Esophagus squamous epithelium (tissue), 5 donors: ENCODE results near the gene ASB2. TPM values are rescaled to one million over a fixed set of nuclear protein-coding genes. Genes with fewer than 3 reads are reported as not detected.
A peak's percentile ranks its signal among the peaks of the same experiment; 100 is the strongest.

ENCODE experiments used
- DNase-seq: peaks from one replicate; lab custom pipeline; 2025; lab: John Stamatoyannopoulos, UW
- H3K27ac ChIP-seq, 4 donors: fragments of 200-600 bp; sonication (generic); one replicate each; pipeline ENCODE4 v1.5.1; 2016 to 2019; ENCODE audit warnings: mild to moderate bottlenecking in 1 of 4
- H3K27me3 ChIP-seq, 4 donors: fragments of 200-600 bp; sonication (generic); 1 replicate in 3 of 4; 2 replicates in 1 of 4; pipeline versions ENCODE4 v1.5.1 to v1.6.0; 2017 to 2021; ENCODE audit warnings: antibody characterized with exemption in 1 of 4
- H3K36me3 ChIP-seq, 3 donors: fragments of 200-600 bp; sonication (generic); one replicate each; pipeline ENCODE4 v1.5.1; 2016 to 2019
- H3K4me1 ChIP-seq, 3 donors: fragments of 200-600 bp; sonication (generic); one replicate each; pipeline ENCODE4 v1.5.1; 2017 to 2019
- H3K4me3 ChIP-seq, 4 donors: fragments of 200-600 bp; sonication (generic); 1 replicate in 3 of 4; 2 replicates in 1 of 4; pipeline ENCODE4 v1.5.1; 2016 to 2019; ENCODE audit warnings: mild to moderate bottlenecking in 2 of 4, moderate library complexity in 1 of 4
- H3K9me3 ChIP-seq, 3 donors: fragments of 200-600 bp; sonication (generic); one replicate each; pipeline ENCODE4 v1.5.1; 2016 to 2019
- CTCF ChIP-seq, 6 experiments: fragments of 450-650 bp in 4 of 6; fragments of 200-600 bp in 2 of 6; sonication (generic) in 2 of 6; IDR thresholded peaks; one replicate each; pipeline ENCODE4 v1.5.1; 2016 to 2019; ENCODE audit warnings: antibody characterized with exemption in 6 of 6, mild to moderate bottlenecking in 4 of 6, moderate library complexity in 4 of 6
- POLR2A ChIP-seq, 4 donors: fragments of 450-650 bp; IDR thresholded peaks; one replicate each; pipeline ENCODE4 v1.6.1; 2017; ENCODE audit warnings: antibody characterized with exemption in 4 of 4, mild to moderate bottlenecking in 4 of 4, moderate library complexity in 3 of 4
- WGBS, 2 donors: methylation state at CpG; one replicate each; pipeline ENCODE4 v1.1.5; 2018; 5-methylcytosine and 5-hydroxymethylcytosine counted together
- intact Hi-C: fragments of 100-400 bp; cut with DNase I; formaldehyde crosslinking; loops from one replicate; pipeline ENCODE4 v1.15.0; 2022
- total RNA-seq, 4 donors: library from RNA; depleted of rRNA; stranded (reverse); fragments of >200 nt; gene quantifications; one replicate each; pipeline ENCODE4 v1.1.0, GENCODE V29; 2016
- donor health status: DM: yes; HTN: yes; CAD: no.

The ASB2 gene
- total RNA-seq, 4 donors from 2014 or later: 0.83 to 8.8 (median 3.7) TPM

DNA sequence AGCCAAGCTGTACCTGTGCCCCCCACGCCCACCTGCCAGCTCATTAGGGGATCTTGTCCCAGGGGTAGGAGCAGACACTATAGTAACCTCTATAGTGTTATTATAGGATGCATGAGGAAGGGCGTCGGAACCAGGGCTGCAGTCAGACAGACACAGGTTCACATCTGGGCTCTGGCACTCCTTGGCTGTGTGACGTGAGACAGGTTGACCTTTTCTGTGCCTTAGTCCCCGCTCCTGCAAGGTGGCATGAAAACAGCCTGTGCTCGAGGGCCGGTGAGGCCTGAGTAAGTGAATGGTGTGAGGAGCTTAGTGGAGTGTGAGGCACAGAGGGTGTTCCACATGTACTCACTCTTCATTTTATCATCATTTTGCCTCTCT lies 19.0 kb downstream of the ASB2 start:
- intact Hi-C loops: no loop called here
- Histone ChIP-seq H3K27ac (peak overlapping the region in 3 of 4 donors; percentile 50 to 88 (median 84)), H3K27me3 (peaks cover 0 to 14% (median 0%) of the 10 kb centered on the region in 4 donors), H3K36me3 (no peaks in the 10 kb centered on the region), H3K4me3 (no peak overlapping the region), H3K4me1 (peaks cover 14 to 81% (median 40%) of the 10 kb centered on the region in 3 donors), H3K9me3 (no peaks in the 10 kb centered on the region)
- DNase-seq: no peak
- no peak for TF ChIP-seq POLR2A (IDR thresholded peaks at IDR 0.05)
- TF ChIP-seq CTCF (IDR thresholded peaks at IDR 0.05): no peak
- WGBS, 2 donors: 73 to 89% methylated on average over 3 to 6 of the region's 7 CpGs

GRCh38 chr14:93956514-93957332 lies 19.6 kb downstream of the ASB2 start:
- no peak for TF ChIP-seq CTCF (IDR thresholded peaks at IDR 0.05)
- TF ChIP-seq POLR2A (IDR thresholded peaks at IDR 0.05): no peak
- H3K4me1 ChIP-seq: peaks cover 14 to 84% (median 45%) of the 10 kb centered on the region in 3 donors
- H3K9me3 ChIP-seq: no peaks in the 10 kb centered on the region
- peaks cover 0 to 14% (median 0%) of the 10 kb centered on the region in 4 donors for H3K27me3 ChIP-seq
- 65 to 70% methylated on average over 3 to 12 of the region's 14 CpGs for WGBS, 2 donors
- H3K36me3 ChIP-seq: no peaks in the 10 kb centered on the region
- DNase-seq: no peak
- intact Hi-C loops: no loop called here
- no peak overlapping the region for H3K4me3 ChIP-seq
- H3K27ac ChIP-seq: peak overlapping the region in 3 of 4 donors; percentile 50 to 88 (median 84)

DNA sequence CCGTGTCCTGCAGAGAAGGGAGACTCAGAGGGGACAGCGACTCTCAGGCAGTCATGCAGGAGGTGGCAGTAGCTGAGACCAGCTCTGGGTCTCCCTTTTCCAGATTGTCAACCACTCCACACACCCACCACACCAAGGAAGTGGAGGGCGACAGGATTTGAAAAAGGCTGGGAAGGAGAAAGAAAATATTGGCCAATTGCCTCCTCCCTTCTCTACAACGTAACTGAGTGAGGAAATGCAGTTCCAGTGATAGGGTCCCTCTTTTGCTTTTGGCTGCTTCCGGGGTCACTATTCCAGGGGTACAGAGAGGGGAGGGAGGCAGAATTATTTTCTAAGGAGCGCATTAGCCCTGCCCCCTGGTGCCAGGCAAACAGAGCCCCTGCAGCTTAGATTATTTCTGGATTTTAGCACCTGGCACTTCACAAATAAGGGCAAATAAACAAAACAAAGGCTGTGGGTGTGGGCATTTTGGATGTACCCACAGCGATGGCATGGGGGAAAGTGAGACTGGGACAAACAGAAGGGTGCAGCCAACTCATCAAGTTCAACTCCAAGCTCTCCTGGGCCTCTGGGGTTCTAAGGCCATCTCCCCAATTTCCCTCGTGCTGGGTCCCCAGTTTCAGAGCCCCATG lies 20.4 kb downstream of the ASB2 start:
- Histone ChIP-seq H3K27ac (peak overlapping the region; percentile 45 to 88 (median 68)), H3K9me3 (no peaks in the 10 kb centered on the region), H3K4me1 (peaks cover 14 to 85% (median 46%) of the 10 kb centered on the region in 3 donors), H3K27me3 (peaks cover 0 to 14% (median 0%) of the 10 kb centered on the region in 4 donors), H3K4me3 (peak overlapping the region in 1 of 4 donors; percentile 29), H3K36me3 (no peaks in the 10 kb centered on the region)
- intact Hi-C loops: no loop called here
- TF ChIP-seq CTCF (IDR thresholded peaks at IDR 0.05) (no peak), POLR2A (IDR thresholded peaks at IDR 0.05) (no peak)
- WGBS, 2 donors: 56 to 60% methylated on average over 5 to 8 of the region's 8 CpGs
- DNase-seq: no peak

DNA sequence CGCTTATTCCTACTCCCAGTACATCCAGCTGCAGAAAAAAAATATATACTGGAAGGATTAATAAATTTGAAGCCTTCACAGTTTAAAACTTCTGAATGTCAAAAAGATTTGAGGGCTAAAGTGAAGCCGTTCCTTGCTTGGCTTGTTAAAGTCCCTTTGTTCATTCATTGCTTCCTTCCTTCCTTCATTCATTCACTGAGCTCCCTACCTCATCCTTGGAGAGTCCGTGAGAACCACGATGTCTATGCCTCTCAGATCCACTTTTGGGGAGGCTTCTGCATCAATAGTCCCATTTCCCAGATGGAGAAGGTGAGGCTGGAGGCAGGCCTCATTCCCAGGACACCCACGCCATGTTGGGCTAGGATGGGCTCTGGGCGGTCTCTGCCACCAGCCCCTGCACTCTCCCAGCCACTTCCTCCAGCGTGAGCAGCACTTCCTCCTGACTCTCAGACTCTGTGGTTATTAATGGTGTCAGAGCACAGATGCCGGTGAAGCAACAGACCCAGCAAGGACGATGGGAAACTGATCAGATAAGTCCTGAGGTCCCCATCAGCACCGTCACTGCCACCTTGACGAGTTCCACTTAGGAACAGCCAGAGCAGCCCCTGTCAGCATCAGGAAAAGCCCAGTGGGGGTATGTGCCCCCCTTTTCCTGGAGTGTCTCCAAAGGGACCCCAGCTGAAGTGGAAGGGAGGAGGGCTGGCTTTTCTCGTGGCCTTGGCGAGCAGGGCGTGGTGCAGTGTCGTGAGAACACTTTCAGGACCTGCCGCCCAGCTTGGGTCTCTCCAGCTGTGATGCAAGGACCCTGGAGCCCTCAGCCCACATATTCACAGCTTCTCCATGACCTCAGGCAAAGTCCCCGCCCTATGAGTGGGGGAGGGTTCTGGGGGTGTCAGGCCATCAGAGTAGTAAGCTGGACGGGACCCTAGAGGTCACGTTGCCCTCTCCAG lies 21.2 kb downstream of the ASB2 start:
- no peaks in the 10 kb centered on the region for H3K9me3 ChIP-seq
- TF ChIP-seq CTCF (IDR thresholded peaks at IDR 0.05) (no peak), POLR2A (IDR thresholded peaks at IDR 0.05) (peak in 1 of 4 donors; percentile 9)
- DNase-seq: peak; percentile 26
- H3K27me3 ChIP-seq: peaks cover 0 to 14% (median 0%) of the 10 kb centered on the region in 4 donors
- WGBS, 2 donors: 61 to 62% methylated on average over 12 to 13 of the region's 19 CpGs
- peak overlapping the region; percentile 20 to 88 (median 68) for H3K27ac ChIP-seq
- H3K36me3 ChIP-seq: no peaks in the 10 kb centered on the region
- intact Hi-C loops: no loop called here
- peaks cover 11 to 80% (median 41%) of the 10 kb centered on the region in 3 donors for H3K4me1 ChIP-seq
- peak overlapping the region in 2 of 4 donors; percentile 15 to 29 for H3K4me3 ChIP-seq
